VCaP (cell line): ENCODE measurements around the gene GNB5.
A peak's percentile ranks its signal among the peaks of the same experiment; 100 is the strongest.
"Not testable (repeated sequence)": the region's sequence is repeated elsewhere in the genome, so short reads cannot be mapped to it uniquely, and the experiment has no call there.

Experiments
- H3K27ac ChIP-seq: fragments of 450-650 bp; 2 replicates; pipeline ENCODE4 v1.5.1; 2017
- TF ChIP-seq, protein P1 (sequence below): fragments of 450-650 bp; conservative IDR thresholded peaks from 2 replicates; pipeline ENCODE4 v1.5.1; 2017; ENCODE audit warnings: mild to moderate bottlenecking, moderate library complexity

The GNB5 gene

DNA sequence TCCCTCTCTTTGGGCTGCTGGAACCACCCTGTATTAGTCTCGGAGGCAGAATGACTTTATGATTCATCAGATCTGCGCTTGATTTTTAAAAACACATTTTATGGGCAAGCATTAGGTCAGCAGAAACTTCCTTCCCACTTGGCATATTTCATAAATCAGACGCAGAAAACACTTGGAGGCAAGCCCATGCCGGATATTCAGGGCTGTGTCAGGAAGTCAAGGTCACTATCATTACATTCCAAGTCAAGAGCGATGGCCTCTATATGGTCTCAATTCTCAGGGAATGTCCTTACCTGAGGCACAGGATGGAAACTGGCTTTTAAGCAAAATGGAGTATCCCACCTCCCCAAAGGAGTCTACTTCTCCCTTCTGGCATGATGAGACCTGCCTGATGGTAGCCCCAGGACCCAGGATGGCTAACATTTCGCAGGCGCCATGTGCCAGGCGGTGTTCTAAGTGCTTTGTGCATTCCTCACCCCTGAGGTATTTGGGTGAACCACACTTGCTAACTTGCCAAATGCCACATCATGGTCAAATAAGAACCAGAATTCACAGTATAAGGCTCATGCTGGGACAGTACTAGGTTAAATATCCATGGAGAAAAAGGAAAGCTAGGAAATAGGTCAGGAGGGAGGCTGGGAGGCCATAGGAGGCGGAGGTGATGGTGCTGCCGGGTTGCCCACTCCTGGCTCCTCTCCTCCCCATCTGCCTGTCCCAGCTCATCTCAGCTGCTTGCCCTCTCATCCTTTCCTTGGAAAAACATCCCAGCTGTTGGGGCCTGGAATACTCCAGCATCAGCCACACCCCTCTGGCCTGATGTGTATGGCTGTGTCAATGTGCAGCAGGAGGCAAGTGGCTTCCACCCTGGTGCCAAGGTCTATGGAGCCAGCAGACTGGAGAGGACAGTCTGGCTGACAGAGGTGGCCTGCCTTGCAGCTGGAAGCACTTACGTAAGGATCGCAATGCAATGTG, 97.4 kb downstream of the GNB5 start:
- TF ChIP-seq, protein P1, sequence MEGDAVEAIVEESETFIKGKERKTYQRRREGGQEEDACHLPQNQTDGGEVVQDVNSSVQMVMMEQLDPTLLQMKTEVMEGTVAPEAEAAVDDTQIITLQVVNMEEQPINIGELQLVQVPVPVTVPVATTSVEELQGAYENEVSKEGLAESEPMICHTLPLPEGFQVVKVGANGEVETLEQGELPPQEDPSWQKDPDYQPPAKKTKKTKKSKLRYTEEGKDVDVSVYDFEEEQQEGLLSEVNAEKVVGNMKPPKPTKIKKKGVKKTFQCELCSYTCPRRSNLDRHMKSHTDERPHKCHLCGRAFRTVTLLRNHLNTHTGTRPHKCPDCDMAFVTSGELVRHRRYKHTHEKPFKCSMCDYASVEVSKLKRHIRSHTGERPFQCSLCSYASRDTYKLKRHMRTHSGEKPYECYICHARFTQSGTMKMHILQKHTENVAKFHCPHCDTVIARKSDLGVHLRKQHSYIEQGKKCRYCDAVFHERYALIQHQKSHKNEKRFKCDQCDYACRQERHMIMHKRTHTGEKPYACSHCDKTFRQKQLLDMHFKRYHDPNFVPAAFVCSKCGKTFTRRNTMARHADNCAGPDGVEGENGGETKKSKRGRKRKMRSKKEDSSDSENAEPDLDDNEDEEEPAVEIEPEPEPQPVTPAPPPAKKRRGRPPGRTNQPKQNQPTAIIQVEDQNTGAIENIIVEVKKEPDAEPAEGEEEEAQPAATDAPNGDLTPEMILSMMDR = no peak
- H3K27ac ChIP-seq = peak overlapping the region; percentile 57

- TF ChIP-seq, protein P1 = no peak
- H3K27ac ChIP-seq = peak overlapping the region; percentile 57
Observed at GRCh38 chr15:52093167-52093538, 98.0 kb downstream of the GNB5 start.

DNA sequence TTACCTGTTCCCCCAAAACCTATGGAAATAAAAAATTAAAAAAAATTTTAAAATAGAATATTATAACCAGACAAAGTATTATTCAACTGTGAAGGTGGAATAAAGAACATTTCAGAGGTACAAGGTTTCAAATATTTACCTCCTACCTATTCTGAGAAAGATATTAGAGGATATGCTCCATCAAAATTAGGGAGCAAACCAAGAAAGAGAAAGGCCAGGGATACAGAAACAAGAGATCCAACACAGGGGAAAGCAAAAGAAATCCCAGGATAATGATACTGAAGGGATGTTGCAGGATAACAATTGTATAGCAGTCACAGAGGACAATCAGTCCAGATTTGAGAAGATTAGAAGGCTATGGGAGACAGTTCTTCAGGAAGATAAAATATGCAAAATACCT, 101.0 kb downstream of the GNB5 start:
- no peak overlapping the region for H3K27ac ChIP-seq
- TF ChIP-seq, protein P1 = no peak

- H3K27ac ChIP-seq = no peak overlapping the region
- TF ChIP-seq, protein P1 = no peak
Observed at GRCh38 chr15:52086011-52086786, 105.0 kb downstream of the GNB5 start.

- H3K27ac ChIP-seq = no peak overlapping the region
- TF ChIP-seq, protein P1 = no peak
Observed at GRCh38 chr15:52085299-52085698, 105.9 kb downstream of the GNB5 start.

GRCh38 chr15:52083603-52084002, 107.6 kb downstream of the GNB5 start:
- peak overlapping the region; percentile 37; the same call in 1 of the 2 replicates for H3K27ac ChIP-seq
- TF ChIP-seq, protein P1 = no peak

DNA sequence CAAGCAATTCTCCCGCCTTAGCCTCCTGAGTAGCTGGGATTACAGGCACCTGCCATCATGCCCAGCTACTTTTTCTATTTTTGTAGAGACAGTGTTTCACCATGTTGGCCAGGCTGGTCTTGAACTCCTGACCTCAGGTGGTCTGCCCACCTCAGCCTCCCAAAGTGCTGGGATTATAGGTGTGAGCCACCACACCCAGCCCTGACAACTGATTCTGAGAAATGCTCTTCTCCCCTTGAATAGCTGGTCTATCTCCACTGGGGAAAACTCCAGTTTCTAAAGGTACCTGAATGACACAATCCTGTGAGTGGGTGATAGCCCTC, 108.2 kb downstream of the GNB5 start:
- not testable (repeated sequence) for H3K27ac ChIP-seq
